ENCODE data around the gene ATP5F1A.

Gene ATP5F1A

GRCh38 chr18:46113751-46114150 is 15.7 kb upstream of the ATP5F1A start:
- H3K4me1 ChIP-seq (ENCODE audit: insufficient read depth, low read length, severe bottlenecking) = no peaks in the 10 kb centered on the region
- no peak overlapping the region for H3K4me3 ChIP-seq (ENCODE audit: low read depth, low read length, poor library complexity, severe bottlenecking)
- no peak for TF ChIP-seq EZH2 (IDR thresholded peaks at IDR 0.05; ENCODE audit: borderline replicate concordance, low read length)
- TF ChIP-seq CTCF (IDR thresholded peaks at IDR 0.05; ENCODE audit: low read length) = no peak
- no peak overlapping the region for H2AFZ ChIP-seq (ENCODE audit: low read length)
- peaks cover 55% of the 10 kb centered on the region for H3K36me3 ChIP-seq (ENCODE audit: insufficient read depth, low read length)
- no peak overlapping the region for H3K9ac ChIP-seq (ENCODE audit: low read length)
- no peaks in the 10 kb centered on the region for H3K27me3 ChIP-seq (ENCODE audit: insufficient read depth, low read length)
- H3F3A ChIP-seq (ENCODE audit: insufficient read depth, low read length) = no peaks in the 10 kb centered on the region
- no peaks in the 10 kb centered on the region for H3K79me2 ChIP-seq (ENCODE audit: insufficient read depth, low read length)
- no peaks in the 10 kb centered on the region for H4K20me1 ChIP-seq (ENCODE audit: insufficient read depth, low read length)
- H3K4me2 ChIP-seq (ENCODE audit: low read length) = no peak overlapping the region
- H3K9me3 ChIP-seq (ENCODE audit: low read length) = no peaks in the 10 kb centered on the region
- H3K9me2 ChIP-seq (ENCODE audit: low read depth, low read length) = no peaks in the 10 kb centered on the region
- H3K27ac ChIP-seq (ENCODE audit: low read depth, low read length, poor library complexity, severe bottlenecking) = no peak overlapping the region

GRCh38 chr18:46110406-46110805 is 12.3 kb upstream of the ATP5F1A start:
- no peak overlapping the region for H3K27ac ChIP-seq (ENCODE audit: low read depth, low read length, poor library complexity, severe bottlenecking)
- H3K4me1 ChIP-seq (ENCODE audit: insufficient read depth, low read length, severe bottlenecking) = peaks cover 10% of the 10 kb centered on the region
- H3K9me3 ChIP-seq (ENCODE audit: low read length) = no peaks in the 10 kb centered on the region
- H3F3A ChIP-seq (ENCODE audit: insufficient read depth, low read length) = no peaks in the 10 kb centered on the region
- H3K36me3 ChIP-seq (ENCODE audit: insufficient read depth, low read length) = peaks cover 61% of the 10 kb centered on the region
- no peaks in the 10 kb centered on the region for H3K9me2 ChIP-seq (ENCODE audit: low read depth, low read length)
- H3K27me3 ChIP-seq (ENCODE audit: insufficient read depth, low read length) = no peaks in the 10 kb centered on the region
- TF ChIP-seq CTCF (IDR thresholded peaks at IDR 0.05; ENCODE audit: low read length) (no peak), EZH2 (IDR thresholded peaks at IDR 0.05; ENCODE audit: borderline replicate concordance, low read length) (no peak)
- no peak overlapping the region for H3K9ac ChIP-seq (ENCODE audit: low read length)
- no peak overlapping the region for H3K4me2 ChIP-seq (ENCODE audit: low read length)
- no peaks in the 10 kb centered on the region for H4K20me1 ChIP-seq (ENCODE audit: insufficient read depth, low read length)
- no peak overlapping the region for H2AFZ ChIP-seq (ENCODE audit: low read length)
- peaks cover 5% of the 10 kb centered on the region; the same call in 1 of the 2 replicates for H3K79me2 ChIP-seq (ENCODE audit: insufficient read depth, low read length)
- H3K4me3 ChIP-seq (ENCODE audit: low read depth, low read length, poor library complexity, severe bottlenecking) = no peak overlapping the region

- TF ChIP-seq EZH2 (IDR thresholded peaks at IDR 0.05; ENCODE audit: borderline replicate concordance, low read length) (no peak), CTCF (IDR thresholded peaks at IDR 0.05; ENCODE audit: low read length) (no peak)
- peaks cover 14% of the 10 kb centered on the region for H3K79me2 ChIP-seq (ENCODE audit: insufficient read depth, low read length)
- H3K36me3 ChIP-seq (ENCODE audit: insufficient read depth, low read length) = peaks cover 52% of the 10 kb centered on the region
Observed at GRCh38 chr18:46109386-46109785, 11.3 kb upstream of the ATP5F1A start.

More at GRCh38 chr18:46109386-46109785, 11.3 kb upstream of the ATP5F1A start:
- no peaks in the 10 kb centered on the region for H4K20me1 ChIP-seq (ENCODE audit: insufficient read depth, low read length)
- H3K4me2 ChIP-seq (ENCODE audit: low read length) = no peak overlapping the region
- H3K27me3 ChIP-seq (ENCODE audit: insufficient read depth, low read length) = no peaks in the 10 kb centered on the region
- H3K9ac ChIP-seq (ENCODE audit: low read length) = no peak overlapping the region
- no peaks in the 10 kb centered on the region for H3F3A ChIP-seq (ENCODE audit: insufficient read depth, low read length)
- peaks cover 16% of the 10 kb centered on the region for H3K4me1 ChIP-seq (ENCODE audit: insufficient read depth, low read length, severe bottlenecking)
- no peaks in the 10 kb centered on the region for H3K9me3 ChIP-seq (ENCODE audit: low read length)
- H2AFZ ChIP-seq (ENCODE audit: low read length) = no peak overlapping the region
- no peak overlapping the region for H3K4me3 ChIP-seq (ENCODE audit: low read depth, low read length, poor library complexity, severe bottlenecking)
- no peaks in the 10 kb centered on the region for H3K9me2 ChIP-seq (ENCODE audit: low read depth, low read length)
- no peak overlapping the region for H3K27ac ChIP-seq (ENCODE audit: low read depth, low read length, poor library complexity, severe bottlenecking)
